OCI-LY7 (cell line): ENCODE data around the gene RBP4.

Experiments
- CTCF ChIP-seq: fragments of 200-600 bp; sonication (generic); conservative IDR thresholded peaks from 2 replicates; pipeline ENCODE4 v1.5.1; 2014; ENCODE audit warnings: mild to moderate bottlenecking, antibody characterized with exemption, low read length, moderate library complexity, mixed read lengths
- EZH2phosphoT487 ChIP-seq: fragments of 200-600 bp; sonication (generic); IDR thresholded peaks from 2 replicates; pipeline ENCODE4 v1.6.1; 2018; ENCODE audit warnings: low read depth, borderline replicate concordance, mild to moderate bottlenecking, mixed run types, antibody characterized with exemption, low read length, moderate library complexity, mixed read lengths

- no peak for TF ChIP-seq CTCF
- TF ChIP-seq EZH2phosphoT487 = no peak
Measured at GRCh38 chr10:93548376-93549071, 52.5 kb downstream of the RBP4 start.
